AG10803 (cell line): Measurements from ENCODE around the gene DCHS2.
A peak's percentile ranks its signal among the peaks of the same experiment; 100 is the strongest.

Experiments
- DNase-seq: peaks from one replicate; pipeline ENCODE4 v3.0.0; 2010; ENCODE audit warnings: low read depth
- H3K4me3 ChIP-seq: 2 replicates; pipeline ENCODE4 v1.5.1; 2011; ENCODE audit warnings: mild to moderate bottlenecking, low read length, control low read depth
- CTCF ChIP-seq: conservative IDR thresholded peaks from 2 replicates; pipeline ENCODE4 v1.5.1; 2011; ENCODE audit warnings: mild to moderate bottlenecking, low read length, control low read depth, inconsistent platforms

DCHS2 gene

GRCh38 chr4:154465085-154465484 is 26.5 kb downstream of the DCHS2 start:
- no peak for TF ChIP-seq CTCF
- no peak overlapping the region for H3K4me3 ChIP-seq
- peak; percentile 10 for DNase-seq

DNA sequence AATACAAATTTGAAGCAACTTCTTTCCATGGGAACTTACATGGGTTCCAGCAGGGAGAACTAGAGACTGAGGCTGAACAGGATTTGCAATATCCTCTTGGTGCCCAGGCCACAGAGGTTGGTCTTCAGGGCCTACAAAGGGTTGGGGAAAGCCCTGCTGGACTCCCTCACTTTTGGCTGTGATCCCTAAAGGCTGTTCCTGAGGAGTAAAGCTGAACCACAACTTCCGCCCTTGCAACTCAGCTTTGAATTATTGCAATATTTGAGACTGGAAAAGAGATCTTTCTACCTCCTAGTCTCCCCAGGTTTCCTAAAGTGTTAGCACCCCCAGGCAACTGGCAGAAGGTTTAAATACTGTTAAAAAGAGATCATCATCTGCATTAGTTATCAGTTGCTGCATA is 26.9 kb downstream of the DCHS2 start:
- no peak overlapping the region for H3K4me3 ChIP-seq
- peak; percentile 4 for DNase-seq
- no peak for TF ChIP-seq CTCF

DNA sequence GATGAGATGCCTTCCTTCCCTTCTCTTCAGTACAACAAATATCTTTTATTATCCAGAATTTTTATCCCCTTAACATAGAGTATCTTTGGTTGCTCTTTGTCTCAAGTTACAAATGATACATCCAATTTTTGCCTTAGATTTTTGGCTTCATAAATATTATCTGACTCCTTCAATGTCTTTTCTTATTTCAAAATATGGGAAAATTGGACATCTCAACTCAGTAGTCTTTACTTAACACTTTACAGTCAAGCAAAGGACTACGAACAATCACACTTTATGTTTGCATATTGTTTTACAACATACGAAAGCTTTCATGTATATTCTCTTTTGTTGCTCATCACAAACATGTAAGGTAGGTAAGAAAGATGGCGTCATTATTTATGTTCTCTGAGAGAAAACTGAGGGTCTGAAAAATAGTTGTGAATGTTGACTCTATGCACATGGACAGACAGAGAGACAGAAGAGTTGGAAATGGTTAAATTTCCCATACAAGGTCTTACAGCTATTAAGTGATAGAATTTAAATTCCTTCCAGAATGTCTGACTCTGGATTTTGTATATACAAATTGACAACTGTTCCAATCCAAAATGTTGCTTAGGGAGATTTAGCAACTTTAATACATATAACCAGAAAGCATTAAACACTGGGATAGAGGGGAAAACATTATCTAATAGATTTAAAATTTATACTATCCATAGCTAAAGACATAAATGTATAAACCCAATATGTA is 29.4 kb downstream of the DCHS2 start:
- H3K4me3 ChIP-seq, result no peak overlapping the region
- TF ChIP-seq CTCF, result no peak
- no peak for DNase-seq

GRCh38 chr4:154457471-154457870 is 34.1 kb downstream of the DCHS2 start:
- H3K4me3 ChIP-seq, result no peak overlapping the region
- DNase-seq, result no peak
- no peak for TF ChIP-seq CTCF

GRCh38 chr4:154456889-154457288 is 34.7 kb downstream of the DCHS2 start:
- TF ChIP-seq CTCF, result no peak
- DNase-seq, result no peak
- H3K4me3 ChIP-seq, result no peak overlapping the region

- no peak for TF ChIP-seq CTCF
- no peak for DNase-seq
- H3K4me3 ChIP-seq, result no peak overlapping the region
Measured at GRCh38 chr4:154456240-154456639, 35.4 kb downstream of the DCHS2 start.

GRCh38 chr4:154455111-154455510 is 36.5 kb downstream of the DCHS2 start:
- no peak overlapping the region for H3K4me3 ChIP-seq
- no peak for DNase-seq
- TF ChIP-seq CTCF, result no peak
